ENCODE measurements around the gene FXYD1.

GRCh38 chr19:35114353-35115176 lies 24.1 kb upstream of the FXYD1 start:
- TF ChIP-seq BRCA1 (IDR thresholded peaks at IDR 0.05; ENCODE audit: low read depth, low read length) (no peak), TEAD4 (IDR thresholded peaks at IDR 0.05; ENCODE audit: low read depth, low read length) (0 out of 2 replicates have a peak, but pooled peaks have one; percentile 26), GABPA (IDR thresholded peaks at IDR 0.05; ENCODE audit: borderline replicate concordance, insufficient read depth, low read length) (no peak), POLR2AphosphoS5 (IDR thresholded peaks at IDR 0.05; ENCODE audit: low read depth, low read length) (no peak), POLR2A (IDR thresholded peaks at IDR 0.05; ENCODE audit: control extremely low read depth in 1 of 2, low read depth in 2 of 2, low read length in 2 of 2) (no peak), ZNF274 (IDR thresholded peaks at IDR 0.05; ENCODE audit: borderline replicate concordance, extremely low read depth, low read length) (no peak), CEBPB (IDR thresholded peaks at IDR 0.05; ENCODE audit: low read depth, low read length) (no peak)

Measured in H1 (cell line).